GM18870 (cell line): Measurements from ENCODE around the gene VKORC1.

Experiments
- ATAC-seq: cut with Tn5 transposase; IDR thresholded peaks from one replicate; pipeline ENCODE4 v1.9.1; 2021; ENCODE audit warnings: moderate library complexity; ENCODE audit not compliant: unreplicated experiment

Gene VKORC1

DNA sequence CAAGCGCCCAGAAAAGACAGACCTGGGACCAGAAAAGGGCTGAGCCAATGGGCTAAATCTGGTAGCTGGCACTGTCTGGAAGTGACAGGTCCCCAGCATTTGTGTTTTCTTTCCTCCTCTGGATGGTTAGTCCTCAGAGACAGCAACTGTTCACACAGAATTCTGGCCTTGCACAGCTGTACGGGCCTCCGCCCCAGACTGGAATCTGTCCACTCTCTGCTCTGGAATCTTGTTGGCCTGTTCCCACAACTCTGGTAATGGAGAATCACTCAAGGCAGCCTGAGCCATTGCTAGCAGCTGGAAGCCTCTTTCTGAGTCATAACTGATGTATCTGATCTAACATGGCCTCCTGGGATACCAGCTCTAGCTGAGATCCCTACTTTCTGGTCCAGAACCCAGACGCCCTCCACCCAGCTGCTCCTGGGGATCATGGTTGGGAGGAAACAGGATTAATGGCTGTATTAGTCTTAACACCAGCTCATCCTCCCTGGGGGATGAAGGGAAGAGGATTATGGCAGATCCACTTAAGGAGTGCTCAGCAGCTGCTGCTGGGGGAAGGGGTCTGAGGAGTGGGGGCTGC is 29.6 kb downstream of the VKORC1 start:
- no peak for ATAC-seq

DNA sequence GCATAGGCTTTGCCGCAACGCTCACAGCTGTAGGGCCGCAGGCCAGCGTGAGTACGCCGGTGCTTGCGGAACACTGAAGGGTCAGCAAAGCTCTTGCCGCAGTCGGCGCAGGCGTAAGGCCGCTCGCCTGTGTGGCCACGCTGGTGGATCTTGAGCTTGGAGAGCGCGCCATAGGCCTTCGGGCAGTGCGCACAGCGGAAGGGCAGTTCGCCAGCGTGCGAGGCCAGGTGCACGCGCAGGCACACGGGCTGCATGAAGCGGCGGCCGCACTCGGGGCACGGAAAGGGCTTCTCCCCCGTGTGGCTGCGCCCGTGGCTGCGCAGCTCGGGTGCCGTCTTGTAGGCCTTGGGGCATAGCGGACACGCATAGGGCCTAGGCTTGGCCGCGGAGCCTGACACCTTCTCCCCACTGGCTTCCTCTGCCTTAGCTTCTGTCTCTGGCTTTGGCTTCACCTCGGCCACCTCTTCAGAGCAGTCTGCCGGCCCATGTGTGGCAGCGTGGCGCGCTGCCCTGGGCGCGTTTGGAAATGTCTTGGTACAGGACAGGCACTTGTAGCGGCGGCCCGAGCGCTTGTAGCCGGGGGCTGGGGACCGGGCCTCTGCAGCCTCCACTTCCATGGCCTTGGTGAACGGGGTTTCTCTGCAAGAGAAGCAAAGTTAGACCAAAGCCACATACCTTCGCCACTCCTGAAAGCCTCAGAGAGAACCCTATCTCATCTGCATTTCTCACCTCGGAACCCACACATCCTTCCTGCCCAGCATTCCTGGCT is 30.6 kb downstream of the VKORC1 start:
- ATAC-seq: no peak

DNA sequence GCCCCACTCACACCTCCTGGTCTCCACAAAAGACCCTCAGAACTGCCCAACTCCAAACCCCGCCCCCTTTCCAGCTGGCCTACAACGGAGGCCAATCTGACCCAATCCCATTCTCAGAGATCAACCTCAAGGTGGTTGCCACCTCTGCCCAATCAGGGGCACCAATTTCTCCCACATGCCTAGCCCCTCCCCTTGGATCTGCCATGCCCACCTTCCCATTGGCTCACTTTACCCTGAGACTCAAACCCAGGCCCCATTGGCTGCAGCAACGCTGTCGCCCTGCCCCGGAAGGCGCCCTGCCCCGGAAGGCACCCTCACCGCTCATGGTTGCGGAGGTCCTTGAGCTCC is 31.1 kb downstream of the VKORC1 start:
- ATAC-seq: no peak

DNA sequence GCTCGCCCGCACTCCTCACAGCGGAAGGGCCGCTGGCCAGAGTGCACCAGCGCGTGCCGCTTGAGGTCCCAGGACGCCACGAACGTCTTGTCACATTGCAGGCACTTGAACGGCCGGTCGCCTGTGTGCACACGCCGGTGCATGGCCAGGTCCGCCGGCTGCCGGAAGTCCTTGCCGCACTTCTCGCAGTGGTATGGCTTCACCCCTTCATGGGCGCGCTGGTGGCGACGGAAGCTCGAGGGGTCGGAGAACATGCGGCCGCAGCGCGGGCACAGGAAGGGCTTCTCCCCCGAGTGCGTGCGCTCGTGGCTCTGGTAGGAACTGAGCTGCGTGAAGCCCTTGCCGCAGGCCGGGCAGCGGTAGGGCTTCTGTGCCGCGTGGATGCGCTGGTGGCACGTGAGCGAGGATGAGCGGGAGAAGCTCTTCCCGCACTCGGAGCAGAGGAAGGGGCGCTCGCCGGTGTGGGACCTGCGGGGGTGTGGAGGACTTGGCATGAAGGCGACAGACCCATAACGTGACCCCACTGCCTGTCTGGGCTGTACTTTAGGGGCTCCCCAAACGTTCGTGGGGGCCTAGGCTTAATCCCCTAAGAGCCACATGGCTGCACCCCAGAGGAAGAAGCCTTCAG is 32.7 kb downstream of the VKORC1 start:
- no peak for ATAC-seq

DNA sequence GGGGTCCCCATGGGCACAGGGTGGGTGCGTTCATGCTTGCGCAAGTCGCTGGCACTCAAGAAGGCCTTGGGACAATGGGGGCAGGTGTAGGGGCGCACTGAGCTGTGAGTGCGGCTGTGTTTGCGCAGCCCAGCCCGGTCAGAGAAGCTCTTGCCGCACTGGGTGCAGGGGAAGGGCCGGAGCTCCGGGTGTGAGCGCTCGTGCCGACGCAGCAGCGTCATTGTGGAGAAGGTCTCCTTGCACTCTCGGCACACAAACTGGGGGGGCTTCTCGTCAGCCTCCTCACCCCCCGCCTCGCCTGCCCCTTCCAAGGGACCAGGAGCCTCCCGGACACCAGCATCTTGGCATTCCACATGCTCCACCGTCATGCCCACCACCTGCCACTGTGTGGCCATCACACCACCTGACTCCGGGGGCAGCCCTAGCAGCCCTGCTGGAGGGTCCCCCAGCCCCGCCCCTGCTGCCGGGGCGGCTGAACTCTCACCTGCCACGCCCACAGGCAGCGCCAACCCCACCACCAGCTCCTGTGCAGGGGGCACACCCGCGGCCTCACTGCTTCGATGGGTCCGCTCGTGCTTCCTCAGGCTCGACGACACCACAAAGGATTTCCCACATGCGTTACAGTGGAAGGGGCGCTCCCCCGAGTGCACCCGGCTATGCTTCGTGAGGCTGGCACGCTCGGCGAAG is 33.3 kb downstream of the VKORC1 start:
- no peak for ATAC-seq

DNA sequence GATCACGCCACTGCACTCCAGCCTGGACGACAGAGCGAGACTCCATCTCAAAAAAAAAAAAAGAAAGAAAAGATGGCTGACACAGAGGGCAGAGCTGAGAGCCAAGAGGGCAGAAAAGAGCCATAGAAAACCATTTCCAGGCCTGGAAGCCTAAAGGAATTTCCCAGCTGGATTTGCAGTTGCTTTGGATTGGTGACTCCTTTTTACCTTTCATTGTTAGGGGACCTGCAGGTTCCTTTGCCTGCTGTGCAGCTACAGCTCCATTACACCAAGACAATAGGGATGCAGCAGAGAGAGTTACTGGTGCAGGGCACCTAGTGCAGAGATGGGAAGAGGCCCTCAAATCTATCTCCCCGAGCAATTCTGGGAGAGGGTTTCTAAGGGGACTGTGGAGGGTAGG is 39.0 kb downstream of the VKORC1 start:
- no peak for ATAC-seq

DNA sequence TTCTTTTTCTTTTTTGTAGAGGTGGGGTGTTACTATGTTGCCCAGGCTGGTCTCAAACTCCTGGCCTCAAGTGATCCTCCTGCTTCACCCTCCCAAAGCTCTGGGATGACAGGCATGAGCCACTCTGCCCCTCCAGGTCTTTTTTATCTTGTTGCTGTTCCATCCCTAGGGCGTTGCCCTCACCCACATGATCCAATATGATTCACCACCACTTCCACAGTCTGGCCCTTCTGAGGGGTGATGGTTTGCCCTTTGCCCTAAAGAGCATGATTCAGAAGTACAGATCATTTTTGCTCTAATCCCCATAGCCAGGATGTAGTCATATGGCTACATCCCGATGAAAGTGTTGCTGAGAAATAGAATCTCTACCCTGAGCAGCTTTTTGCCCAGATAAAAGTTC is 42.5 kb downstream of the VKORC1 start:
- ATAC-seq: no peak

DNA sequence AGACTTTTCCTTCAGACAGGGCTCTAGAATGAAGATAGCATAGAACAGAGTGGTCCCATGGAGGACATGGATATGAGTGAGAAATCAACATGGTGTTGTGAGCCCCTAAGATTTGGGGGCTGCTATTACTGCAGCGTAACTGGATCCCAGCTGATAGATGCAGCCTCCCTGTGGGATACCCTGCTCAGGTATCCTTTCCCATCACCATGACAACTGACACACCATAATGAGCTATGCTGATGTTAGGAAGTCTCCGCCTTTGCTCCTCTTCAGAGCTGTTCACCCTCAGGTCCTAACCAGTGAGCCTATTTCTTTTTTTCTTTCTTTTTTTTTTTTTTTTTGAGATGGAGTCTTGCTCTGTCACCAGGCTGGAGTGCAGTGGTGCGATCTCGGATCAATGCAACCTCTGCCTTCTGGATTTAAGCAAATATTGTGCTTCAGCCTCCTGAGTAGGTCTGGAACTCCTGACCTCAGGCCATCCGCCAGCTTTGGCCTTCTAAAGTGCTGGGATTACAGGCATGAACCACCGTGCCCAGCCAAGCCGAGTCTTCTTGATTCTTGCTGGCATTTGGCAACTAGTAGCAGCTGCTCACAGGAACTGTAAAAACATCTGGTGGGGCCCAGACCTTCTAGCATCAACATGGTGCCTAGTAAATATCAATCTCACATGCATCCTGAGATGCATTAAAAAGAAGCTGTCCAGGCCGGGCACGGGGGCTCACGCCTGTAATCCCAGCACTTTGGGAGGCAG is 44.1 kb downstream of the VKORC1 start:
- no peak for ATAC-seq

DNA sequence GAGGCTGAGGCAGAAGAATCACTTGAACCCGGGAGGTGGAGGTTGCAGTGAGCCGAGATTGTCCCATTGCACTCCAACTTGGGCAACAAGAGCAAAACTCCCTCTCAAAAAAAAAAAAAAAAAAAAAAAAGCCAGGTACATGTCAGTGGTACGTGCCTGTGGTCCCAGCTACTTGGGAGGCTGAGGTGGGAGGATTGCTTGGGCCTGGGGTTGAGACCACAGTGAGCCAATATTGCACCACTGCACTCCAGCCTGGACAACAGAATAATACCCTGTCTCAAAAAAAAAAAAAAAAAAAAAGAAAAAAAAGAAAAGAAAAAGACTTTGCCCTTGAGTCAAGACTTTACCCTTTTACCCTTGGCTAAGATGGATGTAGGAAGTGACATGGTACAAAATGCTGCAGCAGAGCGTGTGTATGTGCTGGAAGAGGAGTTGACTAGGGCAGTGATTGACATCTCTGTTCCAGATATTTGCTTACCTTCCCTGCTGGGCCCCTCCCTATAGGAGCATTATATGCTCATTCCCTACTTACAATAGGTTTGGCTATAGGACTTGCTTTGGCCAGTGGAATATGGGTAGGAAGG is 50.6 kb downstream of the VKORC1 start:
- ATAC-seq: no peak

DNA sequence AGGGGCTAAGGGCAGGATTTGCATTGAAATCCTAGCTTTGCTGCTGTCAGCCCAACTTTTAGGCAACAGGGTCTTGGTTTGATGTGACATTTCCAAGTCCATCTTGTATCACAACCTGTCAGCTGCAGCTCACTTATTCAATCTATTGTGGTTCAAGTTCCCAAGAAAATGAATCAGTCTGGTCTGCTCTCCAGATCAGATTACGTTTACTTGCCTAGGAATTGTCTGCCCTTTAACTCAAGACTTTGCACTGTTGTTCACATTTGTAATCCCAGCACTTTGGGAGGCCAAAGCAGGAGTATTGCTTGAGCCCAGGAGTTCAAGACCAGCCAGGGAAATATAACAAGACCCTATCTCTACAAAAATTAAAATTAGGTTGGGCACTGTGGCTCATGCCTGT is 51.2 kb downstream of the VKORC1 start:
- no peak for ATAC-seq

DNA sequence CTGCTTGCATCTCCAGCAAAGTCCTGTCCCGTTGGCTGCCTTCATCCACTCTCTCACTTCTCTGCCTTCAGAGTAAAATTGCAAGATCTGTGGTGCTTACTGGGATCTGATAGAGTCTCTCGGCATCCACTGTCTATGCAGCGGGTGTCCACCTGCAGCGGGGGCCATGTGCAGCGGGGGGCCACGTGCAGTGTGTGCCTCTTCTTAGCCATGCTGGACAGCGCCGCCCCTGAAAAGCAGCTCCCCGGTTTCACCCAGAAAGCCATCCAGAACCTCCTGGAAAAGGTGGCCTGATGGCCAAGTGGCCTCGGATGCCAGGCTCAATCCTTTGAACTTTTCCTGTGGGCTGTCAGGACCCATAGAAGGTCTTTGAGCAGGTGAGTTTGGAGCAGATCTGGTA is 51.7 kb downstream of the VKORC1 start:
- no peak for ATAC-seq
